Astrocyte (in vitro differentiated cells and primary cell): ENCODE data around the gene CMSS1.

ENCODE experiments used
- CTCF ChIP-seq: IDR thresholded peaks from 2 replicates; pipeline ENCODE4 v1.5.1; 2011; ENCODE audit warnings: low read depth, mild to moderate bottlenecking, inconsistent platforms, low read length, moderate library complexity; ENCODE audit not compliant: insufficient read depth
- EZH2 ChIP-seq: IDR thresholded peaks from 2 replicates; pipeline ENCODE4 v1.6.1; 2012; ENCODE audit warnings: mild to moderate bottlenecking, low read length, inconsistent platforms; ENCODE audit not compliant: insufficient read depth

DNA sequence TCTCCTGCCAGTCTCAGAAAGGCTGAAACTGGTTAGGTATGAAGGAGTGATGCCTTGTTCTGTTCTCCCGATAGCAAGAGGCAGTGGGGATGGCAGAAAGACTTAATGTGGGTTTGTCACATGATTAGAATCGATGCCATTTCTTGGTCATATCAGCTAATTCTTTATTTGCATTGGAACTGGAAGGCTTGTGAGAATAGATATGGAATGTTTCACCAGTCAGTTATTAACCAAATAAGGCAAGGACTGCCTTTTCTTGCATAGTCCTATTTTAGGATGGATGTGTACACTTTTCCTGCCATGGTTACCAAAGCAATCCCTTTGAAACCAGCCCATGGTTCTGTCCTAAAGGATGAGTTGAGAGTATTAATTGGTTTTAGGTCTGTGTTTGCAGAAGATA, 262.9 kb downstream of the CMSS1 start:
- TF ChIP-seq CTCF (no peak), EZH2 (no peak)
